GM18951 (cell line): Measurements from ENCODE around the gene RGS17.

Experiments
- POLR2A ChIP-seq: IDR thresholded peaks from 4 replicates; pipeline ENCODE4 v1.6.1; 2011; ENCODE audit warnings: mild to moderate bottlenecking; ENCODE audit not compliant: insufficient read length, insufficient read depth; ENCODE audit errors: extremely low read depth
- in situ Hi-C: fragments of 300-500 bp; cut with MboI; formaldehyde crosslinking; loops from one replicate; pipeline ENCODE4 v1.12.0; 2022; ENCODE audit warnings: low sequenced_read_pairs, mixed read lengths, inconsistent platforms; ENCODE audit not compliant: unreplicated experiment

RGS17 gene

GRCh38 chr6:153056308-153056707 is 74.8 kb downstream of the RGS17 start:
- no peak for TF ChIP-seq POLR2A
- in situ Hi-C loops = no loop called here

- in situ Hi-C loops = no loop called here
- TF ChIP-seq POLR2A = no peak
Observed at GRCh38 chr6:153051801-153052200, 79.3 kb downstream of the RGS17 start.

GRCh38 chr6:153048631-153049030 is 82.5 kb downstream of the RGS17 start:
- in situ Hi-C loops = loop anchor here (25.0 kb wide), 1 partner anchor 264 kb away; no protein-coding TSS in a partner anchor
- TF ChIP-seq POLR2A = no peak

GRCh38 chr6:153047386-153047785 is 83.7 kb downstream of the RGS17 start:
- in situ Hi-C loops = loop anchor here (25.0 kb wide), 1 partner anchor 265 kb away; no protein-coding TSS in a partner anchor
- TF ChIP-seq POLR2A = no peak

GRCh38 chr6:153045271-153045670 is 85.8 kb downstream of the RGS17 start:
- TF ChIP-seq POLR2A = no peak
- in situ Hi-C loops = loop anchor here (25.0 kb wide), 1 partner anchor 267 kb away; no protein-coding TSS in a partner anchor

GRCh38 chr6:153044295-153044694 is 86.8 kb downstream of the RGS17 start:
- in situ Hi-C loops = loop anchor here (25.0 kb wide), 1 partner anchor 268 kb away; no protein-coding TSS in a partner anchor
- TF ChIP-seq POLR2A = no peak

- in situ Hi-C loops = loop anchor here (25.0 kb wide), 1 partner anchor 269 kb away; no protein-coding TSS in a partner anchor
- no peak for TF ChIP-seq POLR2A
Observed at GRCh38 chr6:153043719-153044118, 87.4 kb downstream of the RGS17 start.

GRCh38 chr6:153038378-153039057 is 92.6 kb downstream of the RGS17 start:
- in situ Hi-C loops = loop anchor here (25.0 kb wide), 1 partner anchor 274 kb away; no protein-coding TSS in a partner anchor
- no peak for TF ChIP-seq POLR2A

- in situ Hi-C loops = loop anchor here (25.0 kb wide), 1 partner anchor 278 kb away; no protein-coding TSS in a partner anchor
- TF ChIP-seq POLR2A = no peak
Observed at GRCh38 chr6:153034139-153034538, 96.9 kb downstream of the RGS17 start.

GRCh38 chr6:153032255-153032882 is 98.7 kb downstream of the RGS17 start:
- in situ Hi-C loops = loop anchor here (25.0 kb wide), 1 partner anchor 280 kb away; no protein-coding TSS in a partner anchor
- no peak for TF ChIP-seq POLR2A

GRCh38 chr6:153031335-153031955 is 99.6 kb downstream of the RGS17 start:
- in situ Hi-C loops = loop anchor here (25.0 kb wide), 1 partner anchor 281 kb away; no protein-coding TSS in a partner anchor
- no peak for TF ChIP-seq POLR2A

- no peak for TF ChIP-seq POLR2A
Observed at GRCh38 chr6:153028963-153029362, 102.1 kb downstream of the RGS17 start.

GRCh38 chr6:153028286-153028685 is 102.8 kb downstream of the RGS17 start:
- in situ Hi-C loops = loop anchor here (10.0 to 25.0 kb wide), 2 partner anchors 173 to 284 kb away; no protein-coding TSS in a partner anchor
- TF ChIP-seq POLR2A = no peak

More at GRCh38 chr6:153028963-153029362, 102.1 kb downstream of the RGS17 start:
- in situ Hi-C loops = loop anchor here (10.0 to 25.0 kb wide), 2 partner anchors 174 to 283 kb away; no protein-coding TSS in a partner anchor
